Ascending aorta (tissue), 2 donors: ENCODE measurements around the gene PSMB3. TPM values are rescaled to one million over a fixed set of nuclear protein-coding genes. Genes with fewer than 3 reads are reported as not detected.

Source experiments
- DNase-seq, 2 donors: peaks; one replicate each; pipeline ENCODE4 v3.0.0-alpha.2; 2019; ENCODE audit warnings: low spot score in 2 of 2
- H3K27ac ChIP-seq, 2 donors: fragments of 200-600 bp; sonication (generic); one replicate each; pipeline ENCODE4 v1.5.1; 2016 to 2017; ENCODE audit warnings: mild to moderate bottlenecking in 1 of 2
- H3K27me3 ChIP-seq: fragments of 200-600 bp; sonication (generic); one replicate; pipeline ENCODE4 v1.5.1; 2017
- H3K36me3 ChIP-seq, 2 donors: fragments of 200-600 bp; sonication (generic); one replicate each; pipeline ENCODE4 v1.5.1; 2016
- H3K4me1 ChIP-seq, 2 donors: fragments of 200-600 bp; sonication (generic); one replicate each; pipeline ENCODE4 v1.5.1; 2016 to 2017; ENCODE audit warnings: mild to moderate bottlenecking in 1 of 2
- H3K4me3 ChIP-seq, 2 donors: fragments of 200-600 bp; sonication (generic); one replicate each; pipeline ENCODE4 v1.5.1; 2016 to 2017; ENCODE audit warnings: mild to moderate bottlenecking in 1 of 2
- H3K9me3 ChIP-seq, 2 donors: fragments of 200-600 bp; sonication (generic); one replicate each; pipeline ENCODE4 v1.5.1; 2016
- CTCF ChIP-seq, 3 experiments: fragments of 200-600 bp in 2 of 3; fragments of 450-650 bp in 1 of 3; sonication (generic) in 2 of 3; IDR thresholded peaks; one replicate each; pipeline ENCODE4 v1.5.1; 2016 to 2019; ENCODE audit warnings: antibody characterized with exemption in 3 of 3, mild to moderate bottlenecking in 1 of 3, moderate library complexity in 1 of 3
- intact Hi-C: fragments of 100-400 bp; cut with DNase I; formaldehyde crosslinking; loops from one replicate; pipeline ENCODE4 v1.15.1; 2023
- total RNA-seq: library from RNA; depleted of rRNA; stranded (reverse); fragments of >200 nt; gene quantifications from one replicate; pipeline ENCODE4 v1.1.0, GENCODE V29; 2016

The PSMB3 gene
- total RNA-seq, 1 donor from 2014 or later = 189 TPM

- Histone ChIP-seq H3K36me3 (peaks cover 81 to 98% of the 10 kb centered on the region in 2 donors), H3K27ac (no peak overlapping the region)
- TF ChIP-seq CTCF (IDR thresholded peaks at IDR 0.05) = no peak
Measured at GRCh38 chr17:38768417-38768816, 15.9 kb downstream of the PSMB3 start.

GRCh38 chr17:38773258-38773657 lies 20.7 kb downstream of the PSMB3 start:
- H3K4me1 ChIP-seq = no peaks in the 10 kb centered on the region
- H3K36me3 ChIP-seq = peaks cover 96 to 100% of the 10 kb centered on the region in 2 donors

More at GRCh38 chr17:38768417-38768816, 15.9 kb downstream of the PSMB3 start:
- no peak for DNase-seq
- no peaks in the 10 kb centered on the region for H3K4me1 ChIP-seq
- no peaks in the 10 kb centered on the region for H3K9me3 ChIP-seq
- intact Hi-C loops = no loop called here
- no peak overlapping the region for H3K4me3 ChIP-seq
- H3K27me3 ChIP-seq = no peaks in the 10 kb centered on the region

GRCh38 chr17:38777641-38778250 lies 25.2 kb downstream of the PSMB3 start:
- no peaks in the 10 kb centered on the region for H3K4me1 ChIP-seq
- H3K9me3 ChIP-seq = no peaks in the 10 kb centered on the region
- no peak for TF ChIP-seq CTCF (IDR thresholded peaks at IDR 0.05)
- no peak overlapping the region for H3K4me3 ChIP-seq
- no peak for DNase-seq
- no peaks in the 10 kb centered on the region for H3K27me3 ChIP-seq
- intact Hi-C loops = no loop called here
- peaks cover 98 to 100% of the 10 kb centered on the region in 2 donors for H3K36me3 ChIP-seq
- H3K27ac ChIP-seq = no peak overlapping the region

More at GRCh38 chr17:38773258-38773657, 20.7 kb downstream of the PSMB3 start:
- intact Hi-C loops = no loop called here
- H3K27me3 ChIP-seq = no peaks in the 10 kb centered on the region
- no peak for TF ChIP-seq CTCF (IDR thresholded peaks at IDR 0.05)
- no peaks in the 10 kb centered on the region for H3K9me3 ChIP-seq
- H3K27ac ChIP-seq = no peak overlapping the region
- DNase-seq = no peak
- H3K4me3 ChIP-seq = no peak overlapping the region

GRCh38 chr17:38779965-38780752 lies 27.6 kb downstream of the PSMB3 start:
- Histone ChIP-seq H3K36me3 (peaks cover 98% of the 10 kb centered on the region in 2 donors), H3K4me3 (no peak overlapping the region), H3K9me3 (no peaks in the 10 kb centered on the region), H3K4me1 (no peaks in the 10 kb centered on the region), H3K27me3 (no peaks in the 10 kb centered on the region), H3K27ac (no peak overlapping the region)
- intact Hi-C loops = no loop called here
- no peak for DNase-seq
- TF ChIP-seq CTCF (IDR thresholded peaks at IDR 0.05) = no peak

GRCh38 chr17:38783227-38783626 lies 30.7 kb downstream of the PSMB3 start:
- H3K4me1 ChIP-seq = no peaks in the 10 kb centered on the region
- no peak for DNase-seq
- no peak overlapping the region for H3K4me3 ChIP-seq
- peaks cover 83 to 85% of the 10 kb centered on the region in 2 donors for H3K36me3 ChIP-seq
- H3K9me3 ChIP-seq = no peaks in the 10 kb centered on the region
- intact Hi-C loops = no loop called here
- no peak for TF ChIP-seq CTCF (IDR thresholded peaks at IDR 0.05)
- no peaks in the 10 kb centered on the region for H3K27me3 ChIP-seq
- H3K27ac ChIP-seq = no peak overlapping the region
